GM18907 (cell line): Measurements from ENCODE around the gene NRK.
"Not testable (repeated sequence)": the region's sequence is repeated elsewhere in the genome, so short reads cannot be mapped to it uniquely, and the experiment has no call there.

Source experiments
- ATAC-seq: cut with Tn5 transposase; IDR thresholded peaks from one replicate; pipeline ENCODE4 v1.9.1; 2021; ENCODE audit warnings: mild to moderate bottlenecking, moderate library complexity; ENCODE audit not compliant: unreplicated experiment

Gene NRK, protein sequence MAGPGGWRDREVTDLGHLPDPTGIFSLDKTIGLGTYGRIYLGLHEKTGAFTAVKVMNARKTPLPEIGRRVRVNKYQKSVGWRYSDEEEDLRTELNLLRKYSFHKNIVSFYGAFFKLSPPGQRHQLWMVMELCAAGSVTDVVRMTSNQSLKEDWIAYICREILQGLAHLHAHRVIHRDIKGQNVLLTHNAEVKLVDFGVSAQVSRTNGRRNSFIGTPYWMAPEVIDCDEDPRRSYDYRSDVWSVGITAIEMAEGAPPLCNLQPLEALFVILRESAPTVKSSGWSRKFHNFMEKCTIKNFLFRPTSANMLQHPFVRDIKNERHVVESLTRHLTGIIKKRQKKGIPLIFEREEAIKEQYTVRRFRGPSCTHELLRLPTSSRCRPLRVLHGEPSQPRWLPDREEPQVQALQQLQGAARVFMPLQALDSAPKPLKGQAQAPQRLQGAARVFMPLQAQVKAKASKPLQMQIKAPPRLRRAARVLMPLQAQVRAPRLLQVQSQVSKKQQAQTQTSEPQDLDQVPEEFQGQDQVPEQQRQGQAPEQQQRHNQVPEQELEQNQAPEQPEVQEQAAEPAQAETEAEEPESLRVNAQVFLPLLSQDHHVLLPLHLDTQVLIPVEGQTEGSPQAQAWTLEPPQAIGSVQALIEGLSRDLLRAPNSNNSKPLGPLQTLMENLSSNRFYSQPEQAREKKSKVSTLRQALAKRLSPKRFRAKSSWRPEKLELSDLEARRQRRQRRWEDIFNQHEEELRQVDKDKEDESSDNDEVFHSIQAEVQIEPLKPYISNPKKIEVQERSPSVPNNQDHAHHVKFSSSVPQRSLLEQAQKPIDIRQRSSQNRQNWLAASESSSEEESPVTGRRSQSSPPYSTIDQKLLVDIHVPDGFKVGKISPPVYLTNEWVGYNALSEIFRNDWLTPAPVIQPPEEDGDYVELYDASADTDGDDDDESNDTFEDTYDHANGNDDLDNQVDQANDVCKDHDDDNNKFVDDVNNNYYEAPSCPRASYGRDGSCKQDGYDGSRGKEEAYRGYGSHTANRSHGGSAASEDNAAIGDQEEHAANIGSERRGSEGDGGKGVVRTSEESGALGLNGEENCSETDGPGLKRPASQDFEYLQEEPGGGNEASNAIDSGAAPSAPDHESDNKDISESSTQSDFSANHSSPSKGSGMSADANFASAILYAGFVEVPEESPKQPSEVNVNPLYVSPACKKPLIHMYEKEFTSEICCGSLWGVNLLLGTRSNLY (N-terminal part only)

DNA sequence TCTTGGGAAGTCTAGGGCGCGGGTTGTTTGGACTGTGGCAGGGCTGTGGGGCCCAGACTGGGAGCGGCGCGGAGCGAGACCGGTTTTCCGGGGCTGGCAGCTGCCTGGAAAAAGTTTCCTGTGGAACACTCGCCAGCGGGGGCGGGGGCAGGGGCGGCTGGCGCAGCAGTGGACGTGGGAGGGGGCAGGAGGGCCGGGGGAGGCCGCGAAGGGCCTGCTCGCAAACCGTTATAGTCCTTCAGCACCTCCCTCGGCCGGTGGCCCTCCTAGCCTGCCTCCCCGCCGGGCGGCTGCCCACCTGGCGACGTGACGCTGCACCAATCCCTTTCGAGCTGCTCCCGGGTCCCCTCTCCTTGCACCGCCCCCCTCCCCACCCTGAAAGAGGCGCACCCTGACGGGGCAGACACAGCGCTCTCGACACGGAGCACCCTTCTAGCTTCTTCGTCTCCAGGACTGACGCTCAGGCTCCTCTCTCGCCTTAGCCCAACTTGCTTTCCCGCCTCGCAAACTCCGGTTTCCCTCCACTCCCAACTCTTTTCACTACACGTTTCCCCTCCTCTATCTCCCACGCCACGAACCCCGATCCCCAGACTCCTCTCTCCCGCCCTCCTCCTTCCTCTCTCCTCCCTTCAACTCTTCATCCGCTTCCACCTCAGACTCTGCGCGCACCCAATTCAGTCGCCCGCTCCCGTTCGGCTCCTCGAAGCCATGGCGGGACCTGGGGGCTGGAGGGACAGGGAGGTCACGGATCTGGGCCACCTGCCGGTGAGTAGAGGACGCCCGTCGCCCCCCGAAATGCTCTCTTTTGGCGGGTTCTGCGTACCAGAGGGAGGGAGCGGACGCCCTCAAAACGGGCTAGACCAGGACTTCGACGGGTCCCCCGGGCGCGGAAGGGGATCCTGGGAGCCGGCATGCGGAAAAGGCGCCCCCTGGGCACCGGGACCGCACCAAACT, at the start of gene NRK:
Gene NRK, plus strand, starts transcription at position 402 of the 954 bp plus-strand sequence. Its CDS starts 307 bp downstream, at position 709.
- ATAC-seq: no peak

DNA sequence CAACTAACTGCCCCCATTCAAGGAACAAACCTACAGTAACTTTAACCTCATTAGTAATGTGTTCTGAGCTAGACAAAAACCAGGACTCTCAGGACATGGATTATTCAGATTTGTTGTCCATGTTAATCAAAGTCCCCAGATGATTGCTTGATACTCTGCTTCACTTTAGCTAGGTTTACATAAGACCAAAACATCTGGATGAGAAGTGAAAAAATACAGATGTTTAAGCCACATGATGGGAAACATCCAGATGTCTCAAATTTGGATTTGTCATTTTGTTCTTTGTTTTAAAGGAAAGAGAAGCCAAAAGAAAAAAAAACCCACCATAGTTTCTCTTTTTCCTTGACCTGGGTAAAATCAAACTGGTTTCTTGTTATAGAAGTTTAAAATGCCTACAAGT, 48.5 kb upstream of the NRK start:
- no peak for ATAC-seq

DNA sequence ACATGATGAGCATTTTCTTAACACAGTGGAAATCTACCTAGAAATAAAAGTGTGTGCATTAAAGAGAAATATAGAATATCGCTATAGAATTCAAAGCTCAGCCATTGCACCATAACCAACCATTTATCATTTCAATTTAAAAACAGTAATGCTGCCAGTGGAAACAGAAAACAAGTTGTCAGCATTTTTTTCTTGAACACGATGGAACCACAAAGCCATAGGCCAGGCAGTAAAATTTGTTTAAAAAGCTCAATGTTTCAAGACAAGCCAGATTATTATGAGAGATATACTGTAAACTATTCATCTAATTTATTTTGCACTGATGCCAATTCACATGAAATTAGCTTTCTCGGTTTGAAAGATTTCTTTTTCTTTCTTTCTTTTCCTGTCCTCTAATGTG, 46.7 kb upstream of the NRK start:
- no peak for ATAC-seq

DNA sequence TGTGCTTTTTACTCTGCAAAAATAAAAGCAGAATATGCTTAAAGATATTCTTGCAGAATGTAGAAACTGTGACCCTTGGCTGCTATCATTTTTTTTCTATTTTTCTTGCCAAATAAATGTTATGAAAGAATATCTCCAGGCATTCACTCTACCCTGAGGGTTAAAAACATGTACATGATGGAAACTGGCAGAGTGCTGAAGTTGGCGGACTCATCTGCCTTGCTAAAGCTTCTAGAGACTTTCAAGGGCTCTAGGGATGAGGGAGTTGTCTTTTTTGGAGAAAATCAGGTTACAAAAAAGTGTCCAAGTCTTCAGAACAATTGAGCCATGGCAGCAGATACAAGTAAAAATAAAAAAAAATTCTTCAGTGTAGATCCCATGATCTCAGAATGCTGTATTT, 40.5 kb upstream of the NRK start:
- no peak for ATAC-seq

DNA sequence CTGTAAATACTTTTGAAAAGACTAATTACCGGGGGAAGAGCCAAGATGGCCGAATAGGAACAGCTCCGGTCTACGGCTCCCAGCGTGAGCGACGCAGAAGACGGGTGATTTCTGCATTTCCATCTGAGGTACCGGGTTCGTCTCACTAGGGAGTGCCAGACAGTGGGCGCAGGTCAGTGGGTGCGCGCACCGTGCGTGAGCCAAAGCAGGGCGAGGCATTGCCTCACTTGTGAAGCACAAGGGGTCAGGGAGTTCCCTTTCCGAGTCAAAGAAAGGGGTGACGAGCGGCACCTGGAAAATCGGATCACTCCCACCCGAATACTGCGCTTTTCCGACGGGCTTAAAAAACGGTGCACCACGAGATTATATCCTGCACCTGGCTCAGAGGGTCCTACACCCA, 25.5 kb upstream of the NRK start:
- not testable (repeated sequence) for ATAC-seq

DNA sequence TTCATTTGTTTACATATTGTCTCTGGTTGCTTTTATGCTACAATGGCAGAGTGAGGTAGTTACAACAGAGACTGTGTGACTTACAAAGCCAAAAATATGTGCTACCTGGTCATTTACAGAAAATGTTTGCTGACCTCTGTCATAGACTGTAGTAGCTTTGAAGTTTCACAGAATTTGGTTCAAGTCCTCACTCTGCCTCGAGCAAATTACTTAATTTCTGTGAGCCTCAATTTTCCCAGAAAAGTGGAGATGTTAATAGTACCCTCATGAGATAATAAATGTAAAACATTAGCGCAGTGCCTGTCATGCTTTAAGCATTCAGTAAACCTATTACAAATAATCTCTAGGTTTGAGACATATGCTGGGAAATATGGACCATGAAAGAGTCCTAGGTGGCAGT, 18.4 kb upstream of the NRK start:
- ATAC-seq: no peak

DNA sequence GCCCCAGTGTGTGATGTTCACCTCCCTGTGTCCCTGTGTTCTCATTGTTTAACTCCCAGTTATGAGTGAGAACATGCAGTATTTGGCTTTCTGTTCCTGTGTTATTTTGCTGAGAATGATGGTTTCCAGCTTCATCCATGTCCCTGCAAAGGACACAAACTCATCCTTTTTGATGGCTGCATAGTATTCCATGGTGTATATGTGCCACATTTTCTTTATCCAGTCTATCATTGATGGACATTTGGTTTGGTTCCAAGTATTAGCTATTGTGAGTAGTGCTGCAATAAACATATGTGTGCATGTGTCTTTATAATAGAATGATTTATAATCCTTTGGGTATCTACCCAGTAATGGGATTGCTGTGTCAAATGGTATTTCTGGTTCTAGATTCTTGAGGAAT, 16.7 kb upstream of the NRK start:
- ATAC-seq: not testable (repeated sequence)

DNA sequence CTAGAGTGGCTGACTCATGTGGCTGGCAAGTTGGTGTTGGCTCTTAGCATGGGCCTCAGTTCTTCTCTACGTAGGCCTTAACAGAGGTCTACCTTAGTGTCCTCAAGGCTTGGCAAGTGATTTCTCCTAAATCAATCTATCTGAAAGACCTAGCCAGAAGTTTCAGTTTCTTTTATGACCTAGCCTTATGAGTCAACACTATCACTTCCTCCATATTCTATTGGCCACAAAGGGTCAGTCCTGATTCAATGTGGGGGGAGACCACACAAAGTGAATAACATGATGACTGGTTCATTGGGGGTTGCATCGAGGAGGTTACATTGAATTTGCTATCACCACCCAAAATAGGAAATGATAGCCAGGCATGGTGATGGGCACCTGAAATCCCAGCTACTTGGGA, 5.8 kb upstream of the NRK start:
- no peak for ATAC-seq

DNA sequence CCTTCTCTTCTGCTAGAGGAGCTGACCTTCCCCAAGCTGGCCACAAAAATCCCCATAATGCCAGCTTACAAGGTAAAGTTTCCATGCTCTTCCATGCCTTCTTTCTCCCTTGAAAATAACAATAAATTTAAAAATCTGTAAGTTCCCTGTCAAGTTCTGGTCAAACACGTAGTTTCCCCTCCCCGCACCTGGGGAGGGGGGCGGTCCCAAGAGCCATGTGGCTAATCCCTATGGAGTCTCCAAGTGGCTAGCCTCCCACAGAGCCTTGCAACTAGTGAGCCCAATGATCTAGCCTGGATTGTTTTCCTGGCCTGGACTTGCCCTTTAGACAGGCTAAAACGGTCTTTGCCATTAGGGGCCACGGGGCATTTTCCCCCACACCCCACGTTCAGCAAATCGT, 2.1 kb upstream of the NRK start:
- ATAC-seq: no peak

DNA sequence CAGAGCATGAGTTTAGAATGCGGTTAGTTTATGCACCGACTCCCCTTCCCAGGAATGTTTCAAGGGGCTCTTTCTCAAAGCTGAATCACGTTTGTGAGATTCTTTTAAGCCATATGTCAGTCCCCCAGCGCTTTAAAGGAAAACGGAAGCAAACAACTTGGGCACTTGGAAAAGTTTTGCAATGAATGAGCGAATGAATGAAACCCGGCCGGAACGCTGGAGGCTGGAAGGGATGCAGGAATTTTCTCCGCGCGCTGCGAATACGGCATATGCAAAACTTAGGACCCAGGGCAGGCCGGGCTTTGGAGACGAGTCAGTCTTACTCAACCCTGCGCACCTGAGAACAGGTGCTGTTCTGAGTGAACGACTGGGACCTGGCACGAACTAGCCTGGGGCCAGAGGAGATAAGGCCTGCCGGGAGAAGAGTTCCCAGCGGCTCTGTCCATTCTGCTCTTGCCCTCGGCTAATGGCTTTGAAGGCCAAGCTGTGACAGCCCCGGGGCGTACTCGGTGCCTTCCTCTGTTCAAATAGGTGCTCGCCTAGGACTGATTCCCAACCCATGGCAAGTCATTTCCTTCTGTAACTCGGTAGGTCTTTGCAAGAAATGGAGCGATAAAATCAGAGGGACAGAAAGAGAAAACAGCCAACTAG, 743 bp upstream of the NRK start:
- no peak for ATAC-seq

DNA sequence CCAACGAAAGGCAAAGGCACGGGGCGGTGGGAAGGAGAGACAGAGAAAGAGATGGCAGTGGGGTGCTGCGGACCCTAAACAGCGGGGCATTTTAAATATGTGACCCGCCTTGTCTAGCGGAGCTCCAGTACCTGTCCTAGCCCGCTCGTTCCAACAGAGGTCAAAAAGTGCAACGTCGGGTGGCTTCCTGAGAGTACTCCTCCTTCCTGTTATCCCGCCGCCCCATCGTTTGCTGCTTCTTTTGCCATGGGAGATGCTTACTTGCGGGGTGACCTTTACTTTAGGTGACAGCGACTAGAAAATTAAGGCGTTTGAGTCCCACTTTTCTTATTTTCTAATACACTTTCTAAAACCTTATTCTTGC, 735 bp downstream of the NRK start:
- ATAC-seq: no peak

DNA sequence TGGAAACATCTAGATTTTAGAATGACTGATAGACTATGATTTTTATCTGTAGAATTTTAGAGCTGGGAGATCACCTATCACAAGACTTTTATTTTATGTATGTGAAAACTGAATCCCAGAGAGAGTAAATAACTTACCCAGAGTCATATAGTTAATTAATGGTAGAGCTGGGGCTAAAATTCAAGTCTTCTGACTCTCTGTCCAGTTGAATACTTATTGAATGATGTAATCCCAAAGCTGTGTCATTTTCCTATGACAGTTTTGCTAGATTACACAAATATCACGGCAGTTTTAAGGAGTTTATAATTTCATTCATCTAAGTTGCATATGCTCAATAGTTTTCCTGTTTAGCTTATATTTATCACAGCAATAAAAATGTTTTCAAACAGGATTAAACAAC, 6.7 kb downstream of the NRK start:
- ATAC-seq: no peak

DNA sequence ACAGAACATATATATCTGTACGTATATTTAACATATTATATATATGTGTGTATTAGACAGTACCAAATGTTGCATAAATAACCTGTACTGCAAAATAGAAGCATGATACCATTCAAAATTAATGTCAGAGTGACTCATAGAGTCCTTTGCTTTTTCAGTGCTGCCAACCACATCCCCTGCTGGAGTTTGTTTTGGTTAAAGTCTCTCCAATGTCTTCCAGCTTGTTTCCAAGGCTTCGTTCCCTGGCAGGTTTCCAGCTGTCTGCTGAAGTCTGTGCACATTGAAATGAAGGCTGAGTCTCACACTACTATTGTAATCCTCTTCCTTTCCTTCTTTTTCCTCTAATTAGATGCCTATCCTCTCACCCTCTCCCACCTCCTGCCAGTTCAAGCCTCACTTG, 14.9 kb downstream of the NRK start:
- ATAC-seq: no peak

DNA sequence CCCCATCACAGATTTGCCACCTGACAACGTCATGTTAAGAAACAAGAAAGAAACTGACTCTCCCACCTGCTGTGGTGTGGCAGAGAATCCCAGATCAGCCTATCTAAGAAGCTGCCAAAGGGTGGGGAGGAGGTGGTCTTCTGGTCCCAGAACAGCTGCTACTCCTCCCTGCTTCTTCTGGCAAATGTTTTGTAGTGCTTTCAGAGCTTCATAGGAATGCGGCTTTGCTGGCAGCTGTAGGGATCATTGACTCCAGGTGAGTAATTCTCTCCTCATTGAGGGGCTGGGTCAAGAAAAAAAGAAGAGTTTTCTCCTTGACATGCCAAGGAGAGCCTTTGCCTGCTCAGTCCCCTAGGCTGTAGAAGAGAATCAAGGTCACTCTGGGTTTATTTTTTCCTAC, 23.3 kb downstream of the NRK start:
- ATAC-seq: no peak

DNA sequence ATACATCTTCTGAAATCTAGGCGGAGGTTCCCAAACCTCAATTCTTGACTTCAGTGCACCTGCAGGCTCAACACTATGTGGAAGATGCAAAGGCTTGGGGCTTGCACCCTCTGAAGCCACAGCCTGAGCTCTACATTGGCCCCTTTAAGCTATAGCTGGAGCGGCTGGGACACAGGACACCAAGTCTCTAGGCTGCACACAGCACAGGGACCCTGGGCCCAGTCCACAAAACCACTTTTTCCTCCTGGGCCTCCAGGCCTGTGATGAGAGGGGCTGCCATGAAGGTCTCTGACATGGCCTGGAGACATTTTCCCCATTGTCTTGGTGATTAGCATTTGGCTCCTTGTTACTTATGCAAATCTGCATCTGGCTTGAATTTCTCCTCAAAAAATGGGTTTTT, 27.8 kb downstream of the NRK start:
- ATAC-seq: not testable (repeated sequence)

DNA sequence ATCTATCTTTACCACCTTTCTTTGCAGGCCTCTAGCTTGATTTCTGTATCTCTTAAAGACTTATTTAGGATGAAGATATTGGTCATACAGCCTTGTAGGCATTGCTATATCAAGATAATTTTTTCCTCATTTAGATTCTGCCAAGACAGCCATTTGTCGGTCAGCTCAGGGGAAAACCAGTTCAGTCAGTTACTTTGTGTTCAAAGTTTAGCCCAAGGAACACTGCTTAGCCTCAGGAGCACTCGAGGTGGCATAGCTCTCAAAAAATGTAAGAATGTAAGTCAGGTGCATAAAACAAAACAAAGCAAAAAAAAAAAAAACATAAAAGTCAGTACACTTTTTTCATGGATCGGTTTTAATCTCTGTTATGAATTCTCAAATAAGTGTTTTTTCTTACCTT, 43.4 kb downstream of the NRK start:
- ATAC-seq: no peak

DNA sequence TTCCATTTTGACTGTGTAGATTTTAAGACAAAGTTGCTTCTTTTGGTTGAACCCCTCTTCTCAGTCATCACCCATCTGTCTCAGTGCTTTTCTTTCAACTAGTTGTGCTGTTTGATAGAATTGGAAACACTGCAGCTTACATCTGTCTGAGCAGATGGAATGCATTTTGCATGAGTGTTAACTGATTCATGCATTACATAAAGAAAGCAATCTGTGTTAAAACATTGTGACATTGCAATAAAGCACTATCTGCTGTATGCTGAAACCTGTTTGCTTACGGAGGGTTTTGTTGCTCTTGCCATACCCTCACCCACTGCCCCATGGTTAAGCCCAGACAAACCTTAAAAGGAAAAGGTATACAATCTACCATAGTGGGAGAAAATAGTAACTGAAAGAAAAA, 47.4 kb downstream of the NRK start:
- no peak for ATAC-seq

DNA sequence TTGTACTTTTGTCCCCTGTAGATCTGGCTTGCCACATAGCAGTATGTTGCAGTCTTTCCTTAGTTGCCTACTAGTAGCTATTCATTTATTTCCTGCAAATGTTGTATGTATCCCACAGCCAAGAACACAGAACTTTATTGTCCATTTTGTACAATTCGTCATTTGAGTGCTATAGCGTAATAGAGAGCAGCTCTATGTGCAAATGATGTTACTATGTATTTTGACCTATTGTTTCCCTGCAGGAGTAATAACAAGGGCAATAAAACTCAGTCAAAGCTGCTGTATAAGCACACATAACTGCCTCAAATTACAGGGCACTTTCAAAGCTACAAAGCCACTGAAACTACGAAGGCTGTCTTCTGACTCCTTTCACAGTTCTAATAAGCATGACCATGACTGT, 48.1 kb downstream of the NRK start:
- ATAC-seq: no peak

DNA sequence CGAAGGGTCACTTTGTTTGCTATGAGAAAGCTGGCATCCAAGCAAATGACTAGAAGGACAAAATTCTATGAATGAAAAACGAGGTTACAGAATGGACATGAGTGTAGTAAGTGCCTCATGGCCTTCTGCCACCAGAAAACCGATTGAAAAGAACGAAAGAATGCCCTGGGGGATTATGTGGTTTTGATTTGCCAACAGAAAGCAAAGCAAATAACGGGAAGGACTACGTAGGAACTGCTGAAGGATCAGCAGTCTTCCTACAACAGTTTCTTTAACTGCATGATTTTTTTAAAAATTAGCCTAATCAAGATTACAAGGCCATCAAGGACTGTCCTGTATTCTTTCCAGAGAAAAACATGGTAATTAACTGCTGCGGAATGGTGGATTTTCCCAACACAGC, 50.6 kb downstream of the NRK start:
- ATAC-seq: no peak

DNA sequence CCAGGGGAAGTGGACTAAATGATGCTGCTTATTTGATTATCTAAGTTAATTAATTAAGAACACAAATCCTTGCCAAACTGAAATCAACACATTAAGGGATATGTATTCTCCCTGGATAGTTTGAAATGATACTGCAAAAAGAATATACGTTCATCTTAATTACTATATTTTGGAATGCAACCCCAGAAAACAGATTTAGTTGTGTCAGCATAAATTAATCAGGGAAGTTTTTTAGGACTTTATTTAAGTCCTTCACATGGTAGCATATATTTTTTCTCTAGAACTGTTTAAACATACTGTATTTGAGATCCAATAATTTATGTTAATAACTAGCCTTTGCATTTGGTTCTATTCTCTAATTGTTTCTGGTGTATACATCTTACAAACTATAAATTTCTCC, 52.5 kb downstream of the NRK start:
- no peak for ATAC-seq
